CD4-positive, alpha-beta T cell (primary cell): ENCODE results near the gene KMT2C. TPM values are rescaled to one million over a fixed set of nuclear protein-coding genes. Genes with fewer than 3 reads are reported as not detected.

Experiments
- ATAC-seq: fragments of 200-7000 bp; cut with Tn5 transposase; one replicate; pipeline ENCODE4 v1.10.0; 2022; ENCODE audit warnings: mild to moderate bottlenecking; ENCODE audit not compliant: poor library complexity
- CTCF ChIA-PET: fragments of 350-600 bp; sonication (Branson Sonifier 250); formaldehyde crosslinking; loops from one replicate; lab custom pipeline; 2021; ENCODE audit warnings: antibody characterized with exemption, inconsistent platforms; lab: Charles Lee
- POLR2A ChIA-PET: fragments of 350-600 bp; sonication (Branson Sonifier 250); formaldehyde crosslinking; loops from one replicate; lab custom pipeline; 2021; ENCODE audit warnings: antibody characterized with exemption, inconsistent platforms; lab: Charles Lee
- DNase-seq, 14 experiments: peaks; one replicate each; pipeline ENCODE4 v3.0.0-alpha.2; 2013 to 2020; ENCODE audit warnings: mixed read lengths in 2 of 14
- H3K27ac ChIP-seq, 2 donors: one replicate each; pipeline versions ENCODE4 v1.5.1 to v1.7.0; 2013; ENCODE audit warnings: low read length in 2 of 2, low read depth in 1 of 2, mild to moderate bottlenecking in 1 of 2
- H3K27me3 ChIP-seq, 2 experiments: 1 replicate in 1 of 2; 2 replicates in 1 of 2; pipeline versions ENCODE4 v1.6.1 to v1.7.0; 2013; ENCODE audit warnings: low read length in 2 of 2, control low read depth in 1 of 2, mild to moderate bottlenecking in 1 of 2, moderate library complexity in 1 of 2; ENCODE audit not compliant: insufficient read depth in 2 of 2, control insufficient read depth in 1 of 2
- H3K36me3 ChIP-seq: one replicate; pipeline ENCODE4 v1.6.1; 2013; ENCODE audit warnings: low read length, control low read depth; ENCODE audit not compliant: insufficient read depth
- H3K4me1 ChIP-seq: one replicate; pipeline ENCODE4 v1.6.1; 2013; ENCODE audit warnings: low read length, control low read depth; ENCODE audit not compliant: insufficient read depth
- H3K4me3 ChIP-seq: one replicate; pipeline ENCODE4 v1.5.1; 2013; ENCODE audit warnings: mild to moderate bottlenecking, low read length, moderate library complexity
- H3K9me3 ChIP-seq, 2 experiments: 1 replicate in 1 of 2; 2 replicates in 1 of 2; pipeline versions ENCODE4 v1.6.1 to v1.7.0; 2013; ENCODE audit warnings: low read length in 2 of 2, mild to moderate bottlenecking in 2 of 2, control low read depth in 1 of 2, moderate library complexity in 1 of 2; ENCODE audit not compliant: control insufficient read depth in 1 of 2, insufficient read depth in 1 of 2
- H3K27ac Mint-ChIP-seq: one replicate; pipeline ENCODE4 v1.8.0; 2020; ENCODE audit warnings: mixed read lengths
- H3K27me3 Mint-ChIP-seq: one replicate; pipeline ENCODE4 v1.8.0; 2021; ENCODE audit warnings: mixed read lengths
- H3K36me3 Mint-ChIP-seq: one replicate; pipeline ENCODE4 v1.8.0; 2021; ENCODE audit warnings: low read depth, mixed read lengths
- H3K4me1 Mint-ChIP-seq: one replicate; pipeline ENCODE4 v1.8.0; 2021; ENCODE audit warnings: low read depth, mixed read lengths
- H3K4me3 Mint-ChIP-seq: one replicate; pipeline ENCODE4 v1.8.0; 2020; ENCODE audit warnings: mild to moderate bottlenecking, mixed read lengths
- H3K9me3 Mint-ChIP-seq: one replicate; pipeline ENCODE4 v1.8.0; 2020; ENCODE audit warnings: mixed read lengths
- CTCF ChIP-seq: fragments of 200-600 bp; IDR thresholded peaks from one replicate; pipeline ENCODE4 v1.8.0; 2022; ENCODE audit warnings: antibody characterized with exemption, mild to moderate bottlenecking
- intact Hi-C, 2 experiments: fragments of 100-400 bp; cut with DNase I in 1 of 2; cut with micrococcal nuclease in 1 of 2; formaldehyde crosslinking; loops; one replicate each; pipeline versions ENCODE4 v1.15.1 to v1.9.0; 2023 to 2025; cut with DNase I, micrococcal nuclease
- total RNA-seq, 174 experiments: library from RNA in 2 of 174; stranded (reverse) in 2 of 174; gene quantifications; one replicate each; pipeline ENCODE4 v1.2.3 and lab custom pipeline; 2021 to 2026

The KMT2C gene
- total RNA-seq, 2 experiments from 2014 or later = 113 to 118 TPM

DNA sequence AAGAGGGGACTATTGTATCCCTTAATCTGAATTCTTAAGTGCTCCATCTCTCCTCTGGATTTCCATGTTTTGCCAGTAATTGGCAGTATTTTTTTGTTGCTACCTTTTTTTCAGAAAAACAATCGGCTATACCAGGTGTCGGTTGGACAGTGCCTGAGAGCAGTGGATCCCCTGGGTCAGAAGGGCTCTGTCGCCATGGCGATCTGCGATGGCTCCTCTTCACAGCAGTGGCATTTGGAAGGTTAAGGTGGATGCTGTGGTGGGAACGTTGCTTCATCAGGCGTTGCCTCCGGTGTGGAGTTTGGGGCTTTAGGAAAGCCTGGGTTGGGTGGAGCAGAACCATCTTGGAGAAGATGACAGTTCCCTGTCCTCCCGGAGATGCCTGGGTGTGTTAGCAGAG, 314.4 kb downstream of the KMT2C start:
- TF ChIP-seq CTCF = no peak
- peaks cover 95% of the 10 kb centered on the region for H3K36me3 Mint-ChIP-seq

GRCh38 chr7:152120776-152121175, 315.0 kb downstream of the KMT2C start:
- H3K27ac Mint-ChIP-seq = no peak overlapping the region
- ChIA-PET POLR2A (no interaction called here), CTCF (interaction anchor here (1.0 kb wide), 1 partner anchor 14 kb away, joined by 3 read pairs; no protein-coding TSS in a partner anchor)
- H3K4me3 Mint-ChIP-seq = no peak overlapping the region
- intact Hi-C loops = no loop called here
- Histone ChIP-seq H3K4me3 (no peak overlapping the region), H3K27me3 (no peaks in the 10 kb centered on the region), H3K27ac (no peak overlapping the region), H3K36me3 (peaks cover 81% of the 10 kb centered on the region), H3K4me1 (peaks cover 4% of the 10 kb centered on the region), H3K9me3 (peaks cover 4 to 12% of the 10 kb centered on the region in 2 experiments)
- H3K36me3 Mint-ChIP-seq = peaks cover 96% of the 10 kb centered on the region
- ATAC-seq (no peak), DNase-seq (no peak)
- no peak for TF ChIP-seq CTCF
- H3K4me1 Mint-ChIP-seq = peaks cover 21% of the 10 kb centered on the region
- peaks cover 11% of the 10 kb centered on the region for H3K9me3 Mint-ChIP-seq
- H3K27me3 Mint-ChIP-seq = no peaks in the 10 kb centered on the region

More for the DNA sequence above, 314.4 kb downstream of the KMT2C start:
- Mint-ChIP-seq H3K4me3 (no peak overlapping the region), H3K27me3 (no peaks in the 10 kb centered on the region), H3K27ac (no peak overlapping the region), H3K9me3 (peaks cover 11% of the 10 kb centered on the region), H3K4me1 (peaks cover 21% of the 10 kb centered on the region)
- POLR2A ChIA-PET = no interaction called here
- Histone ChIP-seq H3K27ac (no peak overlapping the region), H3K9me3 (peaks cover 4 to 12% of the 10 kb centered on the region in 2 experiments), H3K4me3 (no peak overlapping the region), H3K36me3 (peaks cover 82% of the 10 kb centered on the region), H3K27me3 (no peaks in the 10 kb centered on the region), H3K4me1 (peaks cover 4% of the 10 kb centered on the region)
- ATAC-seq = no peak
- no peak for DNase-seq
- CTCF ChIA-PET = no interaction called here
- intact Hi-C loops = no loop called here

- H3K36me3 ChIP-seq = peaks cover 82% of the 10 kb centered on the region
- H3K4me1 ChIP-seq = peaks cover 4% of the 10 kb centered on the region
- POLR2A ChIA-PET = no interaction called here
- DNase-seq (no peak), ATAC-seq (no peak)
- H3K4me3 Mint-ChIP-seq = no peak overlapping the region
- H3K4me3 ChIP-seq = no peak overlapping the region
- CTCF ChIA-PET = interaction anchor here (1.0 kb wide), 1 partner anchor 14 kb away, joined by 3 read pairs; no protein-coding TSS in a partner anchor
- peaks cover 4 to 12% of the 10 kb centered on the region in 2 experiments for H3K9me3 ChIP-seq
- no peaks in the 10 kb centered on the region for H3K27me3 ChIP-seq
- no peaks in the 10 kb centered on the region for H3K27me3 Mint-ChIP-seq
- intact Hi-C loops = no loop called here
- peaks cover 10% of the 10 kb centered on the region for H3K9me3 Mint-ChIP-seq
- H3K4me1 Mint-ChIP-seq = peaks cover 21% of the 10 kb centered on the region
- TF ChIP-seq CTCF = no peak
- H3K27ac ChIP-seq = no peak overlapping the region
- no peak overlapping the region for H3K27ac Mint-ChIP-seq
- peaks cover 95% of the 10 kb centered on the region for H3K36me3 Mint-ChIP-seq
Observed at GRCh38 chr7:152120210-152120609, 315.6 kb downstream of the KMT2C start.
